GM18858 (cell line): ENCODE measurements around the gene PODXL2.
"Not testable (repeated sequence)": the region's sequence is repeated elsewhere in the genome, so short reads cannot be mapped to it uniquely, and the experiment has no call there.

Source experiments
- ATAC-seq: cut with Tn5 transposase; IDR thresholded peaks from one replicate; pipeline ENCODE4 v1.9.1; 2021; ENCODE audit not compliant: unreplicated experiment

PODXL2 gene

GRCh38 chr3:127605547-127605946, 23.4 kb upstream of the PODXL2 start:
- ATAC-seq = not testable (repeated sequence)

- ATAC-seq = no peak
Measured at GRCh38 chr3:127606086-127606805, 22.7 kb upstream of the PODXL2 start.

GRCh38 chr3:127606981-127607595, 21.9 kb upstream of the PODXL2 start:
- ATAC-seq = no peak

GRCh38 chr3:127607675-127608361, 21.2 kb upstream of the PODXL2 start:
- no peak for ATAC-seq

GRCh38 chr3:127608362-127608718, 20.6 kb upstream of the PODXL2 start:
- no peak for ATAC-seq

GRCh38 chr3:127610105-127610504, 18.9 kb upstream of the PODXL2 start:
- ATAC-seq = no peak

GRCh38 chr3:127611251-127611650, 17.7 kb upstream of the PODXL2 start:
- ATAC-seq = no peak

GRCh38 chr3:127612966-127613365, 16.0 kb upstream of the PODXL2 start:
- ATAC-seq = no peak

- ATAC-seq = no peak
Measured at GRCh38 chr3:127613406-127613805, 15.6 kb upstream of the PODXL2 start.

- no peak for ATAC-seq
Measured at GRCh38 chr3:127614928-127615589, 13.9 kb upstream of the PODXL2 start.

- no peak for ATAC-seq
Measured at GRCh38 chr3:127615631-127616305, 13.2 kb upstream of the PODXL2 start.

- no peak for ATAC-seq
Measured at GRCh38 chr3:127616836-127617605, 12.0 kb upstream of the PODXL2 start.

GRCh38 chr3:127618891-127619290, 10.1 kb upstream of the PODXL2 start:
- ATAC-seq = no peak

GRCh38 chr3:127620637-127621375, 8.2 kb upstream of the PODXL2 start:
- ATAC-seq = no peak

- ATAC-seq = no peak
Measured at GRCh38 chr3:127622031-127622430, 7.0 kb upstream of the PODXL2 start.

GRCh38 chr3:127622772-127623576, 6.0 kb upstream of the PODXL2 start:
- no peak for ATAC-seq

- no peak for ATAC-seq
Measured at GRCh38 chr3:127624063-127624462, 4.9 kb upstream of the PODXL2 start.

GRCh38 chr3:127625821-127626220, 3.2 kb upstream of the PODXL2 start:
- no peak for ATAC-seq

GRCh38 chr3:127628426-127628787, 578 bp upstream of the PODXL2 start:
- no peak for ATAC-seq
